GM23248 (cell line): ENCODE data around the gene MYLK.

Source experiments
- EZH2 ChIP-seq: fragments of 200-600 bp; sonication (generic); IDR thresholded peaks from 2 replicates; pipeline ENCODE4 v1.6.1; 2018; ENCODE audit warnings: antibody characterized with exemption, mild to moderate bottlenecking; ENCODE audit not compliant: insufficient read depth, poor library complexity, severe bottlenecking
- EZH2phosphoT487 ChIP-seq: fragments of 200-600 bp; sonication (generic); IDR thresholded peaks from 2 replicates; pipeline ENCODE4 v1.6.1; 2018; ENCODE audit warnings: antibody characterized with exemption, moderate library complexity, mild to moderate bottlenecking, low read depth; ENCODE audit not compliant: insufficient read depth

DNA sequence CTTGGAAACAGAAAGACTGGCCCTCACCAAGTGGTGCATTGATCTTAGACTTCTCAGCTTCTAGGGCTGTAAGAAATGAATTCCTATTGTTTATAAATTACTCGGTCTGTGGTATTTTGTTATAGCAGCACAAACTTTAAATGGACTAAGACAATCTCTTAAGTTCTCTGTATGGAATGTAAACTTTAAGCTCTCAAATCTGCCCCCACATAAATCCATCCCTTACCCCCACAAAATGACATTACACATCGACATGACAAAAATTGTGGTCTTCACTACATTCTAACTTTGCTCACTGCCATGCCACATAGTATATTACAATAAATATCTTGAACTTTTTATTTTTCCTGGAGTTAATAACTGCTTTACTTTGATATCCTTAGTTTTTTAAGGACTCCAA, 121.3 kb downstream of the MYLK start:
- TF ChIP-seq EZH2: no peak
- TF ChIP-seq EZH2phosphoT487: no peak
